ENCODE data around the gene VTI1B. TPM values are rescaled to one million over a fixed set of nuclear protein-coding genes. Genes with fewer than 3 reads are reported as not detected.
A peak's percentile ranks its signal among the peaks of the same experiment; 100 is the strongest.
"Not testable (repeated sequence)": the region's sequence is repeated elsewhere in the genome, so short reads cannot be mapped to it uniquely, and the experiment has no call there.

VTI1B gene
- total and polyA plus RNA-seq, 5 donors: 117 to 155 (median 141) TPM

- DNase-seq: no peak
- no peaks in the 10 kb centered on the region for H3K9me3 ChIP-seq (ENCODE audit: control insufficient read depth, low read length)
- intact Hi-C loops (cut with DNase I): no loop called here
- 80% methylated on average over 5 of the region's 5 CpGs for WGBS
- H3K27me3 ChIP-seq (ENCODE audit: control insufficient read depth, insufficient read depth): no peaks in the 10 kb centered on the region
- H3K27ac ChIP-seq (ENCODE audit: low read length): no peak overlapping the region
- H3K4me1 ChIP-seq (ENCODE audit: control insufficient read depth, insufficient read depth, low read length): no peaks in the 10 kb centered on the region
- ATAC-seq: no peak
- H3K4me3 ChIP-seq (ENCODE audit: low read length): no peak overlapping the region
These were observed 43.5 kb downstream of the VTI1B start for GRCh38 chr14:67630938-67631337.

- DNase-seq (no peak), ATAC-seq (no peak)
- no peak overlapping the region for H3K4me3 ChIP-seq (ENCODE audit: low read length)
- no peaks in the 10 kb centered on the region for H3K27me3 ChIP-seq (ENCODE audit: control insufficient read depth, insufficient read depth)
- 90% methylated on average over 4 of the region's 4 CpGs for WGBS
- no peaks in the 10 kb centered on the region for H3K4me1 ChIP-seq (ENCODE audit: control insufficient read depth, insufficient read depth, low read length)
- H3K27ac ChIP-seq (ENCODE audit: low read length): no peak overlapping the region
- intact Hi-C loops (cut with DNase I): no loop called here
- no peaks in the 10 kb centered on the region for H3K9me3 ChIP-seq (ENCODE audit: control insufficient read depth, low read length)
These were observed 44.2 kb downstream of the VTI1B start for GRCh38 chr14:67630186-67630585.

GRCh38 chr14:67627519-67627918 is 46.9 kb downstream of the VTI1B start:
- Histone ChIP-seq H3K9me3 (ENCODE audit: control insufficient read depth, low read length) (no peaks in the 10 kb centered on the region), H3K4me3 (ENCODE audit: low read length) (no peak overlapping the region), H3K4me1 (ENCODE audit: control insufficient read depth, insufficient read depth, low read length) (no peaks in the 10 kb centered on the region), H3K27ac (ENCODE audit: low read length) (no peak overlapping the region), H3K27me3 (ENCODE audit: control insufficient read depth, insufficient read depth) (no peaks in the 10 kb centered on the region)
- ATAC-seq (no peak), DNase-seq (no peak)
- intact Hi-C loops (cut with DNase I): no loop called here

GRCh38 chr14:67626131-67626530 is 48.3 kb downstream of the VTI1B start:
- not testable (repeated sequence) for H3K27ac ChIP-seq (ENCODE audit: low read length); ATAC-seq

GRCh38 chr14:67623114-67623513 is 51.3 kb downstream of the VTI1B start:
- H3K4me1 ChIP-seq (ENCODE audit: control insufficient read depth, insufficient read depth, low read length): no peaks in the 10 kb centered on the region
- 45% methylated on average over 2 of the region's 2 CpGs for WGBS
- intact Hi-C loops (cut with DNase I): loop anchor here in 1 of 4 donors (5.0 kb wide), 1 partner anchor 44 kb away; no protein-coding TSS in a partner anchor
- no peaks in the 10 kb centered on the region for H3K9me3 ChIP-seq (ENCODE audit: control insufficient read depth, low read length)
- H3K4me3 ChIP-seq (ENCODE audit: low read length): no peak overlapping the region
- no peak for DNase-seq
- no peak for ATAC-seq
- H3K27me3 ChIP-seq (ENCODE audit: control insufficient read depth, insufficient read depth): no peaks in the 10 kb centered on the region
- no peak overlapping the region for H3K27ac ChIP-seq (ENCODE audit: low read length)

More at GRCh38 chr14:67626131-67626530, 48.3 kb downstream of the VTI1B start:
- DNase-seq; H3K27me3 ChIP-seq (ENCODE audit: control insufficient read depth, insufficient read depth); intact Hi-C loops (cut with DNase I); H3K4me1 ChIP-seq (ENCODE audit: control insufficient read depth, insufficient read depth, low read length); H3K4me3 ChIP-seq (ENCODE audit: low read length); H3K9me3 ChIP-seq (ENCODE audit: control insufficient read depth, low read length): not testable (repeated sequence)
- 73% methylated on average over 1 of the region's 1 CpG for WGBS

DNA sequence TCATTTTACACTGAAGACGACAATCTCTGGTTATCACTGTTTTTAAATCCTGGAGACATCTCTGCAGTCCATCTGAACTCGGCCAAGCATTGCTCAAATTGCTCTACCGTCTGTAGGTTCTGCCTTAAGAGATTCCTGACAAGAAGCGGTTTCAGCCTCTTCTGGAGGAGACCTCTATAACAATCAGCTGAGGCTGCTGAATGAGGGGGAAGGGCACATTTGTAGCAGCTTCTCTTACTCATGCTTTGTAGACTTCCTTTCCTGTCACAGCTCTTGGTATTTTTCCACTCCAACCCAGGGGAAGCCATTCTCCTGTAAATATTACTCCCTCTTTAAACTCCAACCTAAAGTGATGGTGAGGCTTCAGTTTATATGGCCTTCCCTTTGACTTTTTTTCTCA is 51.8 kb downstream of the VTI1B start:
- H3K9me3 ChIP-seq (ENCODE audit: control insufficient read depth, low read length): no peaks in the 10 kb centered on the region
- no peaks in the 10 kb centered on the region for H3K4me1 ChIP-seq (ENCODE audit: control insufficient read depth, insufficient read depth, low read length)
- ATAC-seq (no peak), DNase-seq (peak in 1 of 3 donors; percentile 18)
- H3K4me3 ChIP-seq (ENCODE audit: low read length): no peak overlapping the region
- 35% methylated on average over 4 of the region's 4 CpGs for WGBS
- H3K27ac ChIP-seq (ENCODE audit: low read length): no peak overlapping the region
- intact Hi-C loops (cut with DNase I): loop anchor here in 1 of 4 donors (5.0 kb wide), 1 partner anchor 45 kb away; no protein-coding TSS in a partner anchor
- H3K27me3 ChIP-seq (ENCODE audit: control insufficient read depth, insufficient read depth): no peaks in the 10 kb centered on the region

- Histone ChIP-seq H3K27ac (ENCODE audit: low read length) (no peak overlapping the region), H3K4me1 (ENCODE audit: control insufficient read depth, insufficient read depth, low read length) (no peaks in the 10 kb centered on the region), H3K9me3 (ENCODE audit: control insufficient read depth, low read length) (no peaks in the 10 kb centered on the region), H3K4me3 (ENCODE audit: low read length) (peak overlapping the region; percentile 34), H3K27me3 (ENCODE audit: control insufficient read depth, insufficient read depth) (no peaks in the 10 kb centered on the region)
- ATAC-seq: no peak
- intact Hi-C loops (cut with DNase I): loop anchor here in 1 of 4 donors (5.0 kb wide), 1 partner anchor 47 kb away; no protein-coding TSS in a partner anchor
- WGBS: 5% methylated on average over 19 of the region's 19 CpGs
- peak in 1 of 3 donors; percentile 43 for DNase-seq
These were observed 54.1 kb downstream of the VTI1B start for GRCh38 chr14:67620217-67620785.

GRCh38 chr14:67619446-67620216 is 54.8 kb downstream of the VTI1B start, which contains the start of gene ARG2:
Gene ARG2 (plus strand): TSS chr14:67619920. CDS start chr14:67619978, 58 bp downstream.
- H3K9me3 ChIP-seq (ENCODE audit: control insufficient read depth, low read length): no peaks in the 10 kb centered on the region
- DNase-seq (peak; percentile 98 to 99 (median 98)), ATAC-seq (peak; percentile 99)
- WGBS: under 1% methylated on average over 62 of the region's 62 CpGs
- H3K27me3 ChIP-seq (ENCODE audit: control insufficient read depth, insufficient read depth): no peaks in the 10 kb centered on the region
- no peak within 1 kb of the TSS for H3K27ac ChIP-seq (ENCODE audit: low read length)
- peak within 1 kb of the TSS; percentile 34 for H3K4me3 ChIP-seq (ENCODE audit: low read length)
- H3K4me1 ChIP-seq (ENCODE audit: control insufficient read depth, insufficient read depth, low read length): no peaks in the 10 kb centered on the region
- intact Hi-C loops (cut with DNase I): loop anchor here in 3 of 4 donors (2.0 to 10.0 kb wide), 4 partner anchors 47 to 85 kb away; partner anchors contain the start of gene RDH12 (in 1 of the 3)

- no peak overlapping the region for H3K27ac ChIP-seq (ENCODE audit: low read length)
- DNase-seq: no peak
- no peaks in the 10 kb centered on the region for H3K9me3 ChIP-seq (ENCODE audit: control insufficient read depth, low read length)
- ATAC-seq: peak; percentile 69 to 72
- H3K4me3 ChIP-seq (ENCODE audit: low read length): no peak overlapping the region
- intact Hi-C loops (cut with DNase I): loop anchor here in 2 of 4 donors (2.0 to 10.0 kb wide), 3 partner anchors 48 to 86 kb away; partner anchors contain the start of gene RDH12 (in 1 of the 2)
- H3K4me1 ChIP-seq (ENCODE audit: control insufficient read depth, insufficient read depth, low read length): no peaks in the 10 kb centered on the region
- no peaks in the 10 kb centered on the region for H3K27me3 ChIP-seq (ENCODE audit: control insufficient read depth, insufficient read depth)
These were observed 55.8 kb downstream of the VTI1B start for GRCh38 chr14:67618617-67619063.

- WGBS: 58% methylated on average over 1 of the region's 1 CpG
- DNase-seq (no peak), ATAC-seq (no peak)
- Histone ChIP-seq H3K27ac (ENCODE audit: low read length) (no peak overlapping the region), H3K9me3 (ENCODE audit: control insufficient read depth, low read length) (no peaks in the 10 kb centered on the region), H3K4me3 (ENCODE audit: low read length) (no peak overlapping the region), H3K27me3 (ENCODE audit: control insufficient read depth, insufficient read depth) (no peaks in the 10 kb centered on the region), H3K4me1 (ENCODE audit: control insufficient read depth, insufficient read depth, low read length) (no peaks in the 10 kb centered on the region)
- intact Hi-C loops (cut with DNase I): loop anchor here in 1 of 4 donors (10.0 kb wide), 1 partner anchor 94 kb away; the partner anchor contains the start of gene RDH12
These were observed 63.9 kb downstream of the VTI1B start for GRCh38 chr14:67610491-67610890.

Data from right cardiac atrium (tissue), 5 donors.